Measurements from ENCODE around the gene PEX10.

PEX10 gene

GRCh38 chr1:2372551-2373490 is 39.5 kb downstream of the PEX10 start:
- no peak for DNase-seq

- DNase-seq: no peak
Observed at GRCh38 chr1:2368053-2368744, 44.2 kb downstream of the PEX10 start.

GRCh38 chr1:2363847-2364513 is 48.4 kb downstream of the PEX10 start:
- DNase-seq: no peak

- no peak for DNase-seq
Observed at GRCh38 chr1:2360588-2361364, 51.6 kb downstream of the PEX10 start.

- DNase-seq: no peak
Observed at GRCh38 chr1:2358651-2359640, 53.4 kb downstream of the PEX10 start.

GRCh38 chr1:2358072-2358471 is 54.3 kb downstream of the PEX10 start:
- no peak for DNase-seq

GRCh38 chr1:2356911-2357845 is 55.2 kb downstream of the PEX10 start:
- no peak for DNase-seq

GRCh38 chr1:2356401-2356800 is 56.0 kb downstream of the PEX10 start:
- DNase-seq: no peak

- no peak for DNase-seq
Observed at GRCh38 chr1:2355373-2356261, 56.7 kb downstream of the PEX10 start.

- no peak for DNase-seq
Observed at GRCh38 chr1:2354511-2355372, 57.6 kb downstream of the PEX10 start.

All from stimulated activated CD8-positive, alpha-beta memory T cell treated with anti-CD3 and anti-CD28 coated beads, Interleukin-4, amount 100 ng/mL, for 48 hours (primary cell).